HG03439 (cell line): ENCODE measurements around the gene SSBP3.

Experiments
- ATAC-seq: cut with Tn5 transposase; IDR thresholded peaks from one replicate; pipeline ENCODE4 v1.9.1; 2021; ENCODE audit warnings: mild to moderate bottlenecking, moderate library complexity; ENCODE audit not compliant: unreplicated experiment

SSBP3 gene

DNA sequence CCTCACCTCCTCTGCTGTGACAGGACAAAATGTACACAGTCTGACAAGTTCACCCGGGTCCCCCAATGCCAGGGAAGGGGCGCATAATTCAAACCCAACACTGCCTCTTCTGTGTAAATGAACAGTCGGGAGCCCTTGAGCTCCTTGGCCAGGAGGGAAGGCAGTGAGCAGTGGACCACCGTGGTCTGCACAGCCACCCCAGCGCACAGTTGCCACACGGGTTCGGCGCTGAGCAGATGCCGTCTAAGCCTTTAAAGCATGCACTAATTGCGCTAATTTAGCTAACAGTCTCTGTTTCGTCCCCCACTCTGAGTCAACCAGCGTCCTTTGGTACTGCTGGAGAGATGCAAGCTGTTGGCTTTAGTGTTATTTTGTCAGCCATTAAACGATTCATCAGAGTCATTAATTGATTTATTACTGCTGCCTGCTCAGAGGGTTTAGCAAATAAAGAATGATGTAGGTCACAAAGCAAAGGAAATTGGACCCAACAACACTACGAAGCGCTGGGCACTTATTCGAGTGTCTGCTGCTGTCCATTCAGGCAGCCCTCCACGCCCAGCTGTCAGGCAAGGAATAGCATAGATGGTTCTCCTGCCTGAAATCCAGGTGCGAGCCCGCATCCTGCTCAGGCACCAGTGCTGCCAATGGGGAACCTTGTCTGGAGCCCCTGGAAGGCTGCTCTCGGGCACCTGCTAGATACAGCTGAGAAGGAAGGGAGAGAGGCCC, 114.8 kb downstream of the SSBP3 start:
- no peak for ATAC-seq

GRCh38 chr1:54290506-54291184, 115.5 kb downstream of the SSBP3 start:
- ATAC-seq = no peak

DNA sequence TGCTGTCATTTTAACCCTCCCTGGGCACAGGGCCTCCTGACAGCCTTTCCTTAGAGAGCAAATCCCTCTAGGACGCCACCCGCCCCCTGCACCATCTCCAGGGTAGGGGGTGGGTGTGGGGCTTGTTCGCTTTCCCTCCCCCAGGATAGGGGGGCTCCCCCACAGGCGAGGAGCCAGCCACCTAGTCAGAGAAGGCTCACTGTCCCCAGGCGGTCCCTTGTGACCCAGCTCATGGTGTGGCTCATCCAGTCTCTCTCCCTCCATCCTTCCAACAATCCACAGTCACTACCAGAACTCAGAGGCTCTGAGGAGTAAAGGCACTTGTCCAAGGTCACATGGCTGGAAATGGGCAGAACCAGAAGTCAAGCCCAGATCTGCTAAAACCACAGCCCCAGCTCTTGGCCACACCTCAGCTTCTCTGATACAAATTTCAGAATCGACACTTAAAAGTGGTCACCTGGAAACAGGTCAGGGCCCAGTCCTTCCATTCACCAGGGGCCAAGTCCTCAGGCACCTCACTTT, 116.4 kb downstream of the SSBP3 start:
- ATAC-seq = no peak

DNA sequence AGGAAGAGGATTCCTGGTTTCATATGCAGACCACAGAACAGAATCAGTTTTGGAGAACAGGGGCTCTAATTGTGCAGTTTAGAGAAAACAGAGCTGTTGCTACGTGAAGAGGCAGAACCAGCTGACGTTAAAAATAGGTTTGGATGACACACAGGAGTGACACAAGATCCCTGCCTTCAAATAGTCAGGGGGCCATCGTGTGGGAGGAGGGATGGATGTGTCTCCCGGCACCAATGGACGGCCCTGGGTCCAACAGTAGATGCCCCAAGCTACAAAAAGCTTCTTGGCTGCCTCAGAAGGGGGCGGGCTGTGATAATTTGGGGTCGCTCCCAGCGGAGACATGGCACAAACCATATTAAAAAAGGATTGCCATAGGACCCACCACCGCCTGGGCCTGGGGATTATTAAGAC, 118.4 kb downstream of the SSBP3 start:
- no peak for ATAC-seq

DNA sequence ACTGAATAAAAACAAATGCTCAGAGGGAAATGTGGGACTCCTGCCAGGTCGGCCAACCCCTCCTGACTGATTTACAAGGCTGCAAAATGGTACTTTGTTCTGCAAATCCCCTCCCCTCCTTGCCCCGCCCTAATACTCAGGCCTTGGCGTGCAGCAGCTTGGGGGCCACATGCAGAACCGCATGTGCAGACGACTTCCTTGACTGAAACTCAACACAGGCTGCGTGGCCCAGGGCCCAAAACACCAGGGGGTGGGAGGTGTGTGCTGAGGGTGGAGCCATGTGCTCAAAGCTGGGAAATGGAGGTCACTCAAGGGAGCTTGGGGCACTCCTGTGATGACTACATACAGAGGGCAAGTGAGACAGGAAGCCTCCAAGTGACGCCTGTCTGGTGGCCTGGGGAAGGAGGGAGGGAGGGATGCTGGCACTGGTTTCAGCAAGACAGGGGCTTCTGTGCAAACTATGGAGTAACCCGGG, 119.0 kb downstream of the SSBP3 start:
- no peak for ATAC-seq

DNA sequence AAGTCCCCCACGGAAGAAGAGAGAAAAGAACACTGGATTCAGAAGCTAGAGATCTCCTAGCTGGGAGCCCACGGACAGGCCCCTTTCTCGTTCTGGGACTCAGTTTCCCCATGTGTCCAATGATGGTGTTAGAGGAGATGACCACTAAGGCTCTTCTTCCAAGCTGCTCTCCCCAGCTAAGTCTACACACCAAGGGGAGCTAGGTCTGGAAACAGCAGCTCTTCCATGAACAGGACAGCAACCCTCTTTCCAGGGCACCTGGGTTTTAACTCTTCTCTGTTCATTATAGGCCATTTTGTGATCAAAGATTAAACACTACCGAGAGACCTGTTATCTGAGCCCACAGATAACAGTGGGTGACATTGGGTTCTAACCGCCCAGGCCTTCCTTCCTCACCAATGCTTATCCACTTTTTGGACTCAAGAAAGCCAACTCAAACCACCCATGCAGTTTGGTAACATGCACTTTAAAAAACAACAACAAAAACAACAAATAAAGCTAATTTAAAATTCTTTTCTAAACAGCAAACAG, 120.3 kb downstream of the SSBP3 start:
- ATAC-seq = no peak

- no peak for ATAC-seq
These were observed 121.2 kb downstream of the SSBP3 start for GRCh38 chr1:54284781-54285529.

GRCh38 chr1:54283635-54284385, 122.4 kb downstream of the SSBP3 start:
- no peak for ATAC-seq

DNA sequence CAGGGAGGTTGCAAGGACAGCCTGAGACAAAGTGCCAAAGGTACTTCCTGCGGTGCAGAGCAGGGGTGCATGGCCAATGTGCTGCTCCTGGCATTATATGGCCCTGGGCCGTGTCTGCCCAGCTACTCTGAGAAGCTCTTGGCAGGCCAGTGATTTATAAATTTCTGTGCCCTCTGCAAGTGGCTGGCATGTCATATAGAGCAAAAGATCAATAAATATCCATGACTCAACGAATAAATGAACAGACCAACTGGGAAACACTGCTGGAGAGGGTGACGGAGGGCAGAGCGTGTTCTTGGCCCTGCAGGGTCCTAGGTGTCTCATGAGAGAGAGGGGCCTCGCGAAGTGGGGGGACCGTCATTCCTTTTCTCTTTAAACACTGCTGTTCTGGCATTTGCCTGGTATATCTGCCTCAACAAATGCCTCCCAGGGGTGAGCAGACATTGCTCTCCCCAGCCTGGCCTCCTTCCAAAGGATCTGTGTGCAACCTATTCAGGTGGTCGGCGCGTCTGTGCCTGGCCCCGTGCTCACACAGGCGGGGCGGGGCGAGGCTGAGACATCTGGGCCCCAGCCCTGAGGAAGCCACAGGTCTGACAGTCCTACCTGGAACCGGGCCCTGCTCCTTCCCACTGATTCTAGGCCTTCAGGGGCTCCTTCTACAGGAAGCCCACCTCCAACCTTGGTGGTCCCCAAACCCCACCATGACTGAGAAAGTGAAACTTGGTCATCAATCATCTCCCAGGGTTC, 123.9 kb downstream of the SSBP3 start:
- no peak for ATAC-seq

GRCh38 chr1:54280651-54281050, 125.5 kb downstream of the SSBP3 start:
- no peak for ATAC-seq

DNA sequence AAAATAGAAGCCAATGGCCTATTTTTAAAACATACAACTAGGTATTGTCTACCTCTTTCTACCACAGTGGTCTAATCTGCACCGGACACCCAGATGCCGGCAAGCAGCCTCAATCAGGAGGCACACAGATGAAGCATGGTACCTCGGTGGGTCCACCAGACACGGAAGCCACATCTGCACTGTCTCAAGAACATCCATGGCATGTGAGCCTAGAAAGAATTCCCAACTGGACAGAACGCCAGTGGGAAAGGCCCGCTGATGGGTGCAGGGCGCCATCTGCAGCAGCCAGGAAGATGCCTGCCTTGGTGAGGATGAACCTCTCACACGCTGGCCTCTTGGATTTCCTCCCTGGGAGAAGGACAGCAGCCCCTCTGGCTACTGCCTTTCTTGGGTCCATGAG, 126.7 kb downstream of the SSBP3 start:
- ATAC-seq = no peak

DNA sequence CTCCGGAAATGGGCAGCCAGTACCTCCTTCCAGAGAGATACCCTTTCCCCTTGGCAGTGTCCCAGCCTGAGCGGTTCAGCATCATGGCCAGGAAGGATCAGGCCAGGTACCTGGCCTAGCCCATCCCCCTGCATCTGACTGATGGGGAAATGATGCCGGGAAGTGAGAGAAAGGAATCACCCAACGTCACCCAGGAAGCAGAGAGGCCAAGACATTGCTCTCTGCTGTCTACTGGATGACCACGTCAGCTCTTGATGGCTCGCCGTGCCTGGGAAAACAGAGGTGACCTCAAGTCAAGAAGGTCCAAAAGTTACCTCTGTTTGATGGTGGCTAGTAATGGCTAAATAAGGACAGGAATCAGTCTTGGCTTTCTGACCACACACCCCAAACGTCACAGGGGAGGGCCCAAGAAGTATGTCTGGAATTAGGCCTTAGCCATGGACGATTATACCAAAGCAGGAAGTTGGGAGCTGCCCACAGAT, 127.2 kb downstream of the SSBP3 start:
- ATAC-seq = no peak

DNA sequence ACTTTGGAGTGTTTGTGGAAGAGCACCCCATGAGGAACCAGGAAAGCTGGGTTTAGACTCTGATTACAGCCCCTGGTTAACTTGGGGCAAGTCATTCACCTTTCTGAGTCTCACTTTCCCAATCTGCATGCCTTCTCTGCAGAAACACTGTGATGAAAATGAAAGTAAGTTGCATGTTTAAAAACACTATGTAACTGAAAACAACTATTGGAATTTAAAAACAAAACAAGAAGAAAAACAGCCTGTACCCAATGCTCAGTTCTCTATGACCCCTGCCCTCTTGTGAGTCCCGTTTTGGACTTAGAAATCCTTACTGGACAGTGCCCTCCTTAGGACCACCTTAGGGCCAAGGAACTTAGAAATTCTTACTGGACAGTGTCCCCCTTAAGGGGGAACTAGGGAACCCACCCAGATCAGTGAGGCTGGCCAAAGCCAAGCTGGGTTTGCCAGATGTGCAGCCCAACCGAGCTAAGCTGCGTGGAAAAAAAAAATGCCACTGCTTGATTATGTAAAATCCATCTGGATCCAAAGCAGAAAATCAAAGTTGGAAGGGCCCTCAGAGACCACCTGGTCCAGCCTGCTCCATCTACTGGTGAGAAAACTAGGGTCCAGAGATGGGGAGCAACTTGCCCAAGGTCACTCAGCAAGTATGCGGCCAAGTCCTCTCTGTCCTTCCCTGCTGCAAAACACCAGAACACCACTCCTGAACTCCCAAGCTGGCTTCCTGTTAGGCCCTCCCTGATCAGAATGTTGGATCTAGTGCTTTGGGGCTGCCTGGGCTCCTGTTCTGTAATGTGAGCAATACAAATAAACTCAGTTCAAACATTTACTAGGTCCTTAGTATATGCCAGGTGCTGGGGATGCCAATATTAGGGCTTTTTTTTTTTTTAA, 128.5 kb downstream of the SSBP3 start:
- ATAC-seq = peak; percentile 48

DNA sequence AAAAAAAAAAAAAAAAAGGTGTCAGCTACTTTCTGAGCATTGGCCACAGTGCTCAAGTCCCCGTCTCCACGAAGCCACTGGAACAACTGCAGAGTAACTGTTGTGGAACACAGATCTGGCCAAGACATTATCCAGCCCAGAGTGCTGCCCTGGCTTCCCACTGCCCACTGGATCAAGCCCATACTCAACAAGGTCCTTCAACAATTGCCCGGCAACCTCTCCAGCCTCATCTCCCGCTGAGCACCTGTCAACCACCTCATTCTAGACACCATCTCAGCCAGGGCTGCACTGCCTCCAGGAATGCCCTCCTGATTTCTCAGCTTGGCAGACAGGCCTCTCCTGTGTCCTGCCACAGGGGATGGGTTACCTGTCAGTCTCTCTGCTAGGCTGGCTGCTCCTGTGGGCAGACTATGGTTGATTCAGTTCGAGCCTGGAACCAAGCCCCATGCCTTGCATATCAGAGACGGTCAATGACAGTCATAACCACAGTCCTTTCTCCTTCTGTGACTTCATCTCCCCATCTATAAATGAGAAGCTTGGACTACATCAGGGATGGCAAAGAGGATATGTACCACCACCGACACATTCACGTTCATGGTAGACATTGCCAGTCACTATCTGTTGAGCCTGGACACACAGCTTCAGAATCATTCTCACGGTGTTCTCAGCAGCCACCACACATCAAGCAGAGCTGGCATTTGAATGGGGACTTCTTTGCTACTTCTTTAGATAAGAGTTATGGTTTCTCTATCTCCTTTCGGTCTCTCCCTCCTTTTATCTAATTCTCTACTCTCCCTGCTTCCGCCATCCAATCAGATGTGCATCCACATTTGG, 129.4 kb downstream of the SSBP3 start:
- ATAC-seq = no peak

DNA sequence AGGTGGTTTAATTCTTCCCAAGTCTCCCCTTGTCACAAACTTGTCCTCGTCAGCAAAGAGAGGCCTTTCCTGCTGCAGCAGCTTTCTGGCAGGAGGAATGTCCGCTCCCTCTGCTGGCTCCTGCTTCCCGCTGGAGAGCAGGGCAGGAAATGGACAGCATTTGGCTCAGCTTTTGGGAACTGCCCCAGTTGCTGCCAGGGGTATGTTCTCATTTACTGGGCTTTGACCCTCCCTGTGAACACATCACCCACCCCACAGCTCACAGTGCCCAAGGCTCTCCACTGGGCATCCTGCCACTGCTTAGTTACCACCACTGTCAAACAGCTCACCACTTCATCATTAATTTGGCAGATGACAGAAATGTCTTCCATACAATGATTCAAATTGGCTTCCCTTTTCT, 130.8 kb downstream of the SSBP3 start:
- ATAC-seq = no peak

DNA sequence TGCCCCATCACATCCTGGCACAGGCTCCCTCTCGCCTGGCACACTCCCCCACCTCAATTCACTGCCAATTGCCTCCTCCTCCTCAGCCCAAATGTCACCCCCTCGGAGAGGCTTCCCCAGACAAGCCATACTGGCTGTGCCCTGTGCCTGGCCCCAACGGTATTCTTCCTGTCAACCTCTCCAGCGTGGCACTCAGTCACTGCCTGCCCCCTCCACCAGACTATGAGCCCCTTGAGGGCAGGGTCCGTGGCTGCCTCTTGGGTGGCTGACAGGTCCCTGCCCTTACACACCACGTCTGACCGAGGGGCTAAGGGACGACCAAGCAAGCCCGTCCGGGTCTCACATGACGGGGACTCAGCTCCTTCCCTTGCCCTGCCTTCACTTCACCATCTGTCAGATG, 131.3 kb downstream of the SSBP3 start:
- ATAC-seq = no peak

DNA sequence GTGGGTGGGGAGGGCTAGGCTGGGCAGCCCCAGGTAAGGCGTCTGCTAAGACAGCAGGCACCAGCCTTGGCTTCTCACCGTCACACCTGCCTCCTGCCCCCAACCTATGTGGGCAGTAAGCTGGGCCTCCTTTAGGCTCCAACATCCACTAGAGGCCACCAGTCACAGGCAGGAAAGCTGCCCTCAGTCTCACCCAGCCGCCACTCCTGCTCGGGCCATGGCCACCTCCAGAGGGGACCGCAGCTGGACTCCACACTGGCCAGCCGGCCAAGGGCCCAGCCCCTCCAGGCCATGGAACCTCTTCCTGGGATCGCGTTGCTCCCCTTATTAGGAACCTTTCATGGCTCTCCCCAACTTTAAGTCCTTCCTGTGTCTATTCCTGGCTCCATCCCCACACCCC, 131.7 kb downstream of the SSBP3 start:
- ATAC-seq = no peak

GRCh38 chr1:54273795-54274163, 132.4 kb downstream of the SSBP3 start:
- no peak for ATAC-seq
